Stimulated activated CD4-positive, alpha-beta T cell treated with anti-CD3 and anti-CD28 coated beads, Interleukin-4, amount 100 ng/mL, for 1 hour (primary cell): Measurements from ENCODE around the gene ZMIZ1.

Experiments
- DNase-seq: peaks from one replicate; pipeline ENCODE4 v3.0.0-alpha.2; 2020

The ZMIZ1 gene

GRCh38 chr10:79053481-79054202 lies 15.1 kb upstream of the ZMIZ1 start:
- no peak for DNase-seq

GRCh38 chr10:79054203-79055099 lies 14.3 kb upstream of the ZMIZ1 start:
- no peak for DNase-seq

GRCh38 chr10:79055100-79055782 lies 13.5 kb upstream of the ZMIZ1 start:
- no peak for DNase-seq

- no peak for DNase-seq
These were observed 12.9 kb upstream of the ZMIZ1 start for GRCh38 chr10:79055892-79056291.

- DNase-seq: no peak
These were observed 12.4 kb upstream of the ZMIZ1 start for GRCh38 chr10:79056361-79056735.

- DNase-seq: no peak
These were observed 11.9 kb upstream of the ZMIZ1 start for GRCh38 chr10:79056736-79057391.

- DNase-seq: no peak
These were observed 11.1 kb upstream of the ZMIZ1 start for GRCh38 chr10:79057481-79058275.

GRCh38 chr10:79058899-79059841 lies 9.6 kb upstream of the ZMIZ1 start:
- DNase-seq: no peak

- DNase-seq: no peak
These were observed 8.8 kb upstream of the ZMIZ1 start for GRCh38 chr10:79059859-79060379.

GRCh38 chr10:79060641-79061255 lies 8.0 kb upstream of the ZMIZ1 start:
- DNase-seq: no peak

- no peak for DNase-seq
These were observed 7.1 kb upstream of the ZMIZ1 start for GRCh38 chr10:79061441-79062315.

- no peak for DNase-seq
These were observed 5.7 kb upstream of the ZMIZ1 start for GRCh38 chr10:79063071-79063491.

GRCh38 chr10:79063661-79064492 lies 4.9 kb upstream of the ZMIZ1 start:
- DNase-seq: no peak

- DNase-seq: no peak
These were observed 3.6 kb upstream of the ZMIZ1 start for GRCh38 chr10:79065091-79065551.

- DNase-seq: no peak
These were observed 2.9 kb upstream of the ZMIZ1 start for GRCh38 chr10:79065853-79066252.

GRCh38 chr10:79066411-79067240 lies 2.1 kb upstream of the ZMIZ1 start:
- DNase-seq: no peak
